GM23338 (cell line): ENCODE data around the gene PPIP5K1. TPM values are rescaled to one million over a fixed set of nuclear protein-coding genes. Genes with fewer than 3 reads are reported as not detected.

ENCODE experiments used
- ATAC-seq: fragments of 200-7000 bp; cut with Tn5 transposase; 3 replicates; pipeline ENCODE4 v1.9.1; 2020
- DNase-seq: peaks from one replicate; pipeline ENCODE4 v3.0.0-alpha.2; 2015; ENCODE audit warnings: low spot score
- H2AFZ ChIP-seq: fragments of 200-600 bp; sonication (generic); 2 replicates; pipeline ENCODE4 v1.8.0; 2016; ENCODE audit warnings: antibody characterized with exemption, mild to moderate bottlenecking, moderate library complexity
- H3F3A ChIP-seq: fragments of 200-600 bp; sonication (generic); replicated peaks from 2 replicates; pipeline ENCODE4 v1.8.0; 2017; ENCODE audit warnings: antibody characterized with exemption, mixed run types, low read depth
- H3K27ac ChIP-seq: fragments of 200-600 bp; sonication (generic); 2 replicates; pipeline ENCODE4 v1.6.1; 2016; ENCODE audit warnings: low read depth
- H3K27me3 ChIP-seq: fragments of 200-600 bp; sonication (generic); 2 replicates; pipeline ENCODE4 v1.8.0; 2016; ENCODE audit warnings: mild to moderate bottlenecking, mixed run types, moderate library complexity; ENCODE audit not compliant: insufficient read depth
- H3K36me3 ChIP-seq: fragments of 200-600 bp; sonication (generic); 2 replicates; pipeline ENCODE4 v1.8.0; 2016; ENCODE audit warnings: mild to moderate bottlenecking; ENCODE audit not compliant: insufficient read depth
- H3K4me1 ChIP-seq: fragments of 200-600 bp; sonication (generic); 2 replicates; pipeline ENCODE4 v1.8.0; 2016; ENCODE audit warnings: mild to moderate bottlenecking, moderate library complexity; ENCODE audit not compliant: insufficient read depth
- H3K4me2 ChIP-seq: fragments of 200-600 bp; sonication (generic); 2 replicates; pipeline ENCODE4 v1.7.1; 2017; ENCODE audit warnings: mixed run types
- H3K4me3 ChIP-seq: fragments of 200-600 bp; sonication (generic); 2 replicates; pipeline ENCODE4 v1.6.1; 2016; ENCODE audit warnings: mixed run types
- H3K79me2 ChIP-seq: fragments of 200-600 bp; sonication (generic); replicated peaks from 2 replicates; pipeline ENCODE4 v1.8.0; 2017; ENCODE audit warnings: mild to moderate bottlenecking; ENCODE audit not compliant: insufficient read depth
- H3K9me2 ChIP-seq: fragments of 200-600 bp; sonication (generic); 2 replicates; pipeline ENCODE4 v1.8.0; 2017; ENCODE audit not compliant: insufficient read depth
- H4K20me1 ChIP-seq: fragments of 200-600 bp; sonication (generic); replicated peaks from 2 replicates; pipeline ENCODE4 v1.8.0; 2017; ENCODE audit warnings: mild to moderate bottlenecking; ENCODE audit not compliant: insufficient read depth
- H3K27ac Mint-ChIP-seq: 2 replicates; pipeline ENCODE4 v1.8.0; 2020; ENCODE audit warnings: inconsistent platforms, mild to moderate bottlenecking, moderate library complexity, mixed read lengths
- H3K27me3 Mint-ChIP-seq: 3 replicates; pipeline ENCODE4 v1.8.0; 2022; ENCODE audit warnings: low read depth, mild to moderate bottlenecking, moderate library complexity, mixed read lengths, inconsistent platforms; ENCODE audit not compliant: insufficient read depth, poor library complexity
- H3K36me3 Mint-ChIP-seq: 3 replicates; pipeline ENCODE4 v1.8.0; 2021; ENCODE audit warnings: low read depth, mild to moderate bottlenecking, inconsistent platforms, moderate library complexity, mixed read lengths
- H3K4me1 Mint-ChIP-seq: 3 replicates; pipeline ENCODE4 v1.8.0; 2020; ENCODE audit warnings: mild to moderate bottlenecking, inconsistent platforms, mixed read lengths
- H3K4me3 Mint-ChIP-seq: 3 replicates; pipeline ENCODE4 v1.8.0; 2021; ENCODE audit warnings: moderate library complexity, mild to moderate bottlenecking, inconsistent platforms, mixed read lengths
- H3K9me3 Mint-ChIP-seq: 3 replicates; pipeline ENCODE4 v1.8.0; 2020; ENCODE audit warnings: moderate library complexity, mild to moderate bottlenecking, inconsistent platforms, mixed read lengths
- EZH2 ChIP-seq: fragments of 200-600 bp; sonication (generic); IDR thresholded peaks from one replicate; pipeline ENCODE4 v1.8.0; 2017; ENCODE audit warnings: antibody characterized with exemption, mild to moderate bottlenecking, low read depth; ENCODE audit not compliant: unreplicated experiment
- JUNB ChIP-seq: IDR thresholded peaks from one replicate; pipeline ENCODE4 v1.6.1; 2016; ENCODE audit warnings: antibody characterized with exemption; ENCODE audit not compliant: unreplicated experiment
- POLR2AphosphoS5 ChIP-seq: IDR thresholded peaks from 2 replicates; pipeline ENCODE4 v1.6.1; 2016; ENCODE audit warnings: antibody characterized with exemption, low read depth
- STAT1 ChIP-seq: IDR thresholded peaks from one replicate; pipeline ENCODE4 v1.6.1; 2016; ENCODE audit warnings: antibody characterized with exemption; ENCODE audit not compliant: unreplicated experiment
- ZNF462 ChIP-seq: fragments of 250-450 bp; sonication (Bioruptor Pico); IDR thresholded peaks from 2 replicates; pipeline ENCODE4 v1.5.0; 2020; ENCODE audit warnings: mild to moderate bottlenecking, moderate library complexity
- polyA plus RNA-seq: library from polyadenylated mRNA; unstranded; fragments of >200 nt; fragmentation: Nextera tagmentation; extraction: Ambion mirVana; gene quantifications from 2 replicates; pipeline ENCODE4 v1.2.1, GENCODE V29; 2016
- total RNA-seq: library from RNA; depleted of rRNA; stranded (reverse); fragments of >200 nt; shearing (Covaris generic); gene quantifications from 2 replicates; pipeline ENCODE4 v1.2.3, GENCODE V29; 2014
- TF ChIP-seq, protein P1 (sequence below): IDR thresholded peaks from 2 replicates; pipeline ENCODE4 v1.6.1; 2016; ENCODE audit warnings: antibody characterized with exemption

PPIP5K1 gene
- total and polyA plus RNA-seq, 2 experiments from 2014 or later, result 5.8 to 23.5 TPM

DNA sequence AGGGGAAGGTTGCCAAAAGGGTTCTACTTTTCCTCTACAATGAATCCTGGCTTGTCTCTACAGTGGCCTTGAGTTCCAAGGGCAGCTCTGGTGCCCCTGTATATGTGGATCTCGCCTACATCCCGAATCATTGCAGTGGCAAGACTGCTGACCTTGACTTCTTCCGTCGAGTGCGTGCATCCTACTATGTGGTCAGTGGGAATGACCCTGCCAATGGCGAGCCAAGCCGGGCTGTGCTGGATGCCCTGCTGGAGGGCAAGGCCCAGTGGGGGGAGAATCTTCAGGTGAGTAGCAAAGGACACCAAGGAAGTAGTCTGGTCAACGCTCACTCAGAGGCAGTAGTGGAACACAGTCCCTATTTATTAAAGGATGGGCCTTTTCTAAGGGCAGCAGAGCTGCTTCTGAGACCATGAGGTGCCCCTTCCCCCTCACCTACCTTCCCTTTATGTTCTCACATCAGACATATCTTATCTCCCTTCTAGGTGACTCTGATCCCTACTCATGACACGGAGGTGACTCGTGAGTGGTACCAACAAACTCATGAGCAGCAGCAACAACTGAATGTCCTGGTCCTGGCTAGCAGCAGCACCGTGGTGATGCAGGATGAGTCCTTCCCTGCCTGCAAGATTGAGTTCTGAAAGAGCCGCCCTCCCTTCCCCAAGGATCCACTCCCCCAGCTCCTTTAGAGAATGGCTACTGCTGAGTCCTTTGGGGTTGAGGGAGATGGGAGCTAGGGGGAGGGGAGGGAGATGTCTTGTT, 60.2 kb downstream of the PPIP5K1 start:
- Mint-ChIP-seq H3K36me3 (peaks cover 10% of the 10 kb centered on the region; the same call in 2 of the 3 replicates), H3K27me3 (peaks cover 3% of the 10 kb centered on the region), H3K4me3 (no peak overlapping the region), H3K9me3 (peaks cover 3% of the 10 kb centered on the region; the same call in 2 of the 3 replicates), H3K4me1 (peaks cover 28% of the 10 kb centered on the region), H3K27ac (no peak overlapping the region)
- Histone ChIP-seq H3K79me2 (no peaks in the 10 kb centered on the region), H3K9me2 (no peaks in the 10 kb centered on the region), H3K4me3 (no peak overlapping the region), H3F3A (no peaks in the 10 kb centered on the region), H4K20me1 (no peaks in the 10 kb centered on the region), H3K27me3 (no peaks in the 10 kb centered on the region), H3K27ac (no peak overlapping the region), H3K36me3 (no peaks in the 10 kb centered on the region), H2AFZ (no peak overlapping the region), H3K4me2 (no peak overlapping the region; the same call in 1 of the 2 replicates), H3K4me1 (peaks cover 8% of the 10 kb centered on the region; the same call in 1 of the 2 replicates)
- ATAC-seq (no peak; the same call in 2 of the 3 replicates), DNase-seq (no peak)
- TF ChIP-seq STAT1 (no peak), EZH2 (no peak), POLR2AphosphoS5 (no peak), JUNB (no peak), ZNF462 (CRISPR knock-in tag) (no peak)
- TF ChIP-seq, protein P1, sequence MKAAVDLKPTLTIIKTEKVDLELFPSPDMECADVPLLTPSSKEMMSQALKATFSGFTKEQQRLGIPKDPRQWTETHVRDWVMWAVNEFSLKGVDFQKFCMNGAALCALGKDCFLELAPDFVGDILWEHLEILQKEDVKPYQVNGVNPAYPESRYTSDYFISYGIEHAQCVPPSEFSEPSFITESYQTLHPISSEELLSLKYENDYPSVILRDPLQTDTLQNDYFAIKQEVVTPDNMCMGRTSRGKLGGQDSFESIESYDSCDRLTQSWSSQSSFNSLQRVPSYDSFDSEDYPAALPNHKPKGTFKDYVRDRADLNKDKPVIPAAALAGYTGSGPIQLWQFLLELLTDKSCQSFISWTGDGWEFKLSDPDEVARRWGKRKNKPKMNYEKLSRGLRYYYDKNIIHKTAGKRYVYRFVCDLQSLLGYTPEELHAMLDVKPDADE, result no peak
